ENCODE results near the gene SHC2. TPM values are rescaled to one million over a fixed set of nuclear protein-coding genes. Genes with fewer than 3 reads are reported as not detected.
"Not testable (repeated sequence)": the region's sequence is repeated elsewhere in the genome, so short reads cannot be mapped to it uniquely, and the experiment has no call there.

Gene SHC2
- total RNA-seq, 1 experiment from 2014 or later, result 1.1 TPM

DNA sequence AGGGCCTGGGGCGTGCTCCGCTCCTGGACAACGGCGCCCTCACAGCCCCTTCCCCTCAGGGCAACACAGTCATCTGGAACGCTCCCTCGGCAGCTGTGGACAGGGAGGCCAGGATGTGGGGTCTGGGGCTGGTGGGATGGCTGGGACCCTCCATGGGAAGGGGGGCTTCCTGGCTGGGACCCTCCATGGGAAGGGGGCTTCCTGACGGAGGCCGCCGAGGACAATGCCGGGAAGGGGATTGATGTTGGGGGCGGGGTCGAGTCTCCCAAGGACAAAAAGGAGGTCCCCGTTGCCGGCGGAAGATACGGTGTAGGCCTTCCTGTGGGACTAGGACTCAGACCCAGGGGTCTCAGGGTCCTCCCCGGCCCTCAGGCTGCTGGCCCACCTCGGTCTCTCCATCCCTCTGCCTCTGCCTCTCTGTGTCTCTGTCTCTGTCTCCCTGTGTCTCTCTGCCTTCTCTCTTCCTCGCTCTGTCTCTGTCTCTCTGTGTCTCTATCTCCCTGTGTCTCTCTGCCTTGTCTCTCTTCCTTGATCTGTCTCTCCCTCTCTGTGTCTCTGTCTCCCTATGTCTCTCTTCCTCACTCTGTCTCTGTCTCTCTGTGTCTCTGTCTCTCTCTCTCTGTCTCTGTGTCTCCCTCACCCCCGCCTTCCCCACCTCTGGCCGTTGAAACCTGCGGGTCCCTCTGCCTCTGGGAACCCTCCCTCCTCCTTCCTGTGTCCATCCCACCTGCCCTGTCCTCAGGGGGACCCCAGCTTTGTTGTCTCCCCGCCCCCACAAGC is 32.7 kb upstream of the SHC2 start:
- no peak for DNase-seq (ENCODE audit: extremely low read depth, low read depth)

DNA sequence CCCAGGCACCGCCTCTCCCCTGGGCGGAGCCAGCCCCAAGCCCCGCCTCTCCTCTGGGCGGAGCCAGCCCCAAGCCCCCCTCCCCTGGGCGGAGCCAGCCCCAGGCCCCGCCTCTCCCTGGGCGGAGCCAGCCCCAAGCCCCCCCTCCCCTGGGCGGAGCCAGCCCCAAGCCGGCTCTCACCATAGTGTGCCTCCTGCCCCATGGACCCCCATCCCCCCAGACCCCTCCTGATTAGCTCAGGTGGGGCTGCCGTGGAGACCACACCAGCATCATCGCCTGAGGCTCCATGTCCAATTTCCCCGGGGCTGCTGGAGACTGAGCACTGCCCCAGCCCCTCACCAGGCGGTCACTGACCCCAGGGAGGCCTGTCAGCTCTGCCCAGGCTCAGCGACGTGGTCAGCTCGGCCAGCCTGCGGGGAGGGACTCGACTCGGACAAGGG is 31.3 kb upstream of the SHC2 start:
- no peak for DNase-seq (ENCODE audit: extremely low read depth, low read depth)

DNA sequence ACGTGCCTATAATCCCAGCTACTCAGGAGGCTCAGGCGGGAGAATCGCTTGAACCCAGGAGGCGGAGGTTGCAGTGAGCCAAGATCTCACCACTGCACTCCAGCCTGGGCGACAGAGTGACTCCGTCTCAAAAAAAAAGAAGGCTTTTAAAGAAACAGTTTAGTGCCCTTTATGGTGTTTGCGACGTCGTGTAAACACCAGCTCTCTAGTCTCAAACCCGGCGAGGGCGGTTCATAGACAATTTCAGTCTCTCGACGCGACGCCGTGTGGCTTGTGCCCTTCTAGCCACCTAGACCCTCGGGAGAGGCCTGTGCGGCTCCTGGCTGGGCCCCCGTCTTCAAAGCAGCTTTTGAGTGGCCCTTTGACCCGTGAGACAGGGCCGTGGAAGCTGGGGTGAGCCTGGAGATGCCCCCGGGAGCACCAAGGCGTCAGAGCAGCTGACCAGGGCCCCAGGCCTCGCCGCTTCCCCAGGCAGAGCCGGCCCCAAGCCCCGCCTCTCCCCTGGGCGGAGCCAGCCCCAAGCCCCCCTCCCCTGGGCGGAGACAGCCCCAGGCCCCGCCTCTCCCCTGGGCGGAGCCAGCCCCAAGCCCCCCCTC is 30.4 kb upstream of the SHC2 start:
- DNase-seq (ENCODE audit: extremely low read depth, low read depth), result no peak

DNA sequence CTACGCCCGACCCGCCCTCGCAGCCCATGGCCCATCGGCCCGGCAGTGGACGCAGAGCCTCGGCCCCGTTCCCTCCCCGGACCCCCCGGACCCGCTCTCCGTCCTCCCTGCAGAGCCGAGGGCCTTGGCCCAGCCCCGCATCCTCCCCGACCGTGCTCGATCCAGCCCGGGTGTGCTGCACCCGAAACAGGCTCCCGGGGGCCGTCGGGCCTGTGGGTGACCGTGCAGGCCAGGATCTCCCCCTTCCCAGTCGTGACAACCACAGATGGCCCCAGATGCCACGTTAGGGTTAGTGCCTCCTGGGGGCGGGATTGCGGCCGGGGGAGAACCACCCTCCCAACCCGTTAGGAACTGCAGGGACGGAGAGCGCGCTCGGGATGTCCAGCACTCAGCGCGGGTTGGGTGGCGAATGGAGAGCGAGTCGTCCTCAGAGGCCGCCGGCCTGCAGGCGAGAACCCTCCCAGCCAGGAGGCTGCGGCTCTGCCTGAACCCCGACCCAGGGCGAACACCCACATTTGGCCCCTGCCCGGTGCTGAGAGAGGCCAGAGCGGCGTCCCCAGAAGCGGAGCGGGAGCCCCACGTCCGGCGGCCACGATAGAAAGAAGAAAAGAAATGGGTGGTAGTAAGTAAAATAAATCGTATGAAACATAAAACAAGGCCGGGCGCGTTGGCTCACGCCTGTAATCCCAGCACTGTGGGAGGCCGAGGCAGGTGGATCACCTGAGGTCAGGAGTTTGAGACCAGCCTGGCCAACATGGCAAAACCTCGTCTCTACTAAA is 28.8 kb upstream of the SHC2 start:
- DNase-seq (ENCODE audit: extremely low read depth, low read depth), result no peak

DNA sequence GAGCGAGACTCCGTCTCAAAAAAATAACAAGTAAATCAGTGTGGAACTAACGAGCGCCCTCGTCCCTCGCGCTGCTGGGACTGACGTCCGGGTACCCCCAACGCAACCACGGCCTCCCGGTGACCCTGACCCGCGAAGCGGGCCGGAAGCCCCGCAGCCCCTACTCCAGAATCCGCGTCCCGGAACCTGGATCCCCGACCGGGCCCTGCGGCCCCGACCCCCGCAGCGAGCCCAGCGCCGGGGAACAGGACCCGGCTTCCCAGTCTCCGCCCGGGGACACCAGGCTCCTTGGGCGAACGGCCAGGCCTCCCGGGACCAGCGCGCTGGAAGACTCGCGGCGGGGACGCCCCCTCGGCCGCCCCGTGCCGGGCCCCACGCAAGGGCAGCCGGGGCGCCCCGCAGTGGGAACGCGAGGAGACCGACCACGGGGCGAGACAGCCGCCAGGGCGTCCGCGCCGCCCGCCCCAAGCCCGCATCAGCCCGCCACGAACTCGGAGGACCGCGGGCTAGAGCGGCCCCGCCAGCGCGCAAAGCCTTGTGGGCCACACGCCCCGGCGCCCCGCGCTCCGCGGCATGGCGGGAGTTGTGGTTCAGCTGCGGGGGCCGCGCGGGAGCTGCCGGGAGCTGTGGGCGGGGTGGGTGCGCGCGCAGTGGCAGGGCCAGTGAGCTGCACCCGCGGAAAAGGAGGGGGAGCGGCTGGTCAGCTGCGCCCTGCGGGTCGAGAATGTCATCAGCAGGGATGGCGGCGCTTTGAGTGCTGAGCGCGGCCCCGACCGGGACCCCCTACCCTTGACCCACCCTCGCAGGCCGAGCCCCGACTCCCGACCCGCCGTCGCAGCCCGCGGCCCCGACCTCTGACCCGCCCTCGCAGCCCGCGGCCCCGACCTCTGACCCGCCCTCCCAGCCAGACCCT is 27.9 kb upstream of the SHC2 start:
- DNase-seq (ENCODE audit: extremely low read depth, low read depth), result peak; percentile 84

DNA sequence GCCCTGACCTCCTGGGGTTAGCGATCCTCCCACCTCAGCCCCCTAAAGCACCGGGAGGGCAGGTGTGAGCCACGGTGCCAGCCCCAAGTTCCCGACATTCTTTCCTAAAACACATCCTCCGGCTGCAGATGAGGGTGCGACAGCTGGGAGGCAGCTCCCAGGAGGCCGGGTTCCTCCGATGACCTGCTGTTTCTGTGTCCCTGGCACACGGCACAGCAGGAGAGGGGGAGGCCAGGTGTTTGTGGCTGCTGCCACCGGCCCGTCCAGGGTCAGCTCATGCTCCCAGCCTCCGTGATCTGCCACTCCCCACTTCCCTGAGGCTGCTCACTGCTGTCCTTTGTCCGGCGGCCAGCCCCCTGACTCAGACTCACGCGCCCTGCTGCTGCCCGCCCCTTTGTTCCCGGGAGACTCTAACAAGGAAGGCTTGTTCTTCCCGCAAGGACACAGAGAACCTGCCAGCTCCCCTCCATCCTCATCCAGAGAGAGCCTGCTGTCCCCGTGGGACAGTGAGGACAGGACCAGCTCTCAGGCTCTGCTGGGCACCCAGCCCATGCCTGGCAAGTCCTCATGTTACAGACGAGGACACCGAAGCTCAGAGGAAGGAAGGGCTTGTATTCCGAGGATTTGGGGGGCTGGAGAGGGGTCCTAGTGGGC is 24.9 kb upstream of the SHC2 start:
- DNase-seq (ENCODE audit: extremely low read depth, low read depth), result peak; percentile 33

DNA sequence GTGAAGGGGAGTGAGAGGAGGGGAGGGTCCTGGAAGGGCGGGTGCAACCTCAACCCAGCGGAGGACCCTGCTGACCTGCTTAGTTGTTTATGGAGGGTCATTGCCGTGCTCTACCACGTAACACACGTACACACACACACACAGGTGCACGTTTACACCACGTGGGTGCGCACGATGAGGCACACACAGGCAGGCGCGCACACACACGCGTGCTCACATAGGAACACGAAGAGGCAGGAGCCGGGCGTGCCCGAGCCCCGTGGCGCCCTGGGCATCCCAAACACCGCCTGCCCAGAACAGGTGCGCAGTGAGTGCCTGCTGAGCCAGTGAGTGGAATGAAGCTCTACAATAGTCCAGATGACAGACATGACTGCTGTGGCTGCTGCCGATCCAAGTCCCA is 24.2 kb upstream of the SHC2 start:
- DNase-seq (ENCODE audit: extremely low read depth, low read depth), result no peak

DNA sequence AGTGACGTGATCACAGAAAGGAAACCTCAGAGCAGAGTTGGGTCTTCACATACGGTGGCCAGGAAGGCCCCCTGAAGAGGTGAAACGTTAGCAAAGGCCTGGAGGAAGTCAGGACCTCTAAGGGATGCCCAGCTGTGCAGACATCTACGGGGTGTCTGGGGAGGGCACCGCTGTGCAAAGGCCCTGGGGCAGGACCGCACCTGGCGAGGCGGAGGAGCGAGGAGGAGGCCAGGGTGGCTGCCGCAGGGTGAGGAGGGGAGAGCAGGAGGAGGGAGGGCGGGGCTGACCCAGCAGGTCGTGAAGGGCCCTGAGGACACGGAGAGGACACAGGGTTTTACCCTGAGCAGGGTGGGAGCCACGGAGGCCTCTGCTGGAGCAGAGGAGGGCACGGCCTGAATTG is 23.7 kb upstream of the SHC2 start:
- no peak for DNase-seq (ENCODE audit: extremely low read depth, low read depth)

DNA sequence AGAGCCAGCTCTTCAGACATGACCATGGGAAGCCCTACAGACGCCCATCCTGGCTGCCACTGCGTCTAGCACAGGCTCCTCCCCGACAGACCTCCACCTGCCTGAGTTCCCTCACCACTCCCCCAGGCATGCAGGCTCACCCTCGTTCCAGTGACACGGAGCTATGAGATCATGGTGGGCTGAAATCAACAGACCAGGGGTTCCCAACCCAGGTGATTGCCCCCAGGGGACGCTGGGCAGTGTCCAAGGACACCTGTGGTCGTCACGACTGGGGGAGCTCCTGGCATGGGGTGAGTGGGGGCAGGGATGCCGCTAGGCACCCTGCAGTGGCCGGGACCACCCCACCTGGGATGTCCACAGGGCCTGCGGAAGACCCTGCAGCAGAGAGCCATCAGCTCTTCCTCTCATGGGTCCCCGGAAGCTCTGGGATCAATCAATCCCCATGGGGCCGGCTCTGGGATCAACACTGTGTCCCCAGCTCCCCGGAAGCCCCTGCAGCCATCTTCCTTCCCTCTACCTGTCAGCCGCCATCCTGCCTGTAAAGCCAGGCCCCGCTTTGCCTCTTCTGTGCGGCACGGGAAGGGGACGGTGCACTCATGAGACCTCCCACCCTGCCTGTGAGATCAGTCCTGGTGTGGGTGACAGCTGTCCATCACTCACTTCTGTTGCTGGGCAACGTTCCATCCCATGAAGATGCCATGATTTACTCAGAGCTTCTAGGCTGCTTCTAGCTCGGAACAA is 22.7 kb upstream of the SHC2 start:
- no peak for DNase-seq (ENCODE audit: extremely low read depth, low read depth)

DNA sequence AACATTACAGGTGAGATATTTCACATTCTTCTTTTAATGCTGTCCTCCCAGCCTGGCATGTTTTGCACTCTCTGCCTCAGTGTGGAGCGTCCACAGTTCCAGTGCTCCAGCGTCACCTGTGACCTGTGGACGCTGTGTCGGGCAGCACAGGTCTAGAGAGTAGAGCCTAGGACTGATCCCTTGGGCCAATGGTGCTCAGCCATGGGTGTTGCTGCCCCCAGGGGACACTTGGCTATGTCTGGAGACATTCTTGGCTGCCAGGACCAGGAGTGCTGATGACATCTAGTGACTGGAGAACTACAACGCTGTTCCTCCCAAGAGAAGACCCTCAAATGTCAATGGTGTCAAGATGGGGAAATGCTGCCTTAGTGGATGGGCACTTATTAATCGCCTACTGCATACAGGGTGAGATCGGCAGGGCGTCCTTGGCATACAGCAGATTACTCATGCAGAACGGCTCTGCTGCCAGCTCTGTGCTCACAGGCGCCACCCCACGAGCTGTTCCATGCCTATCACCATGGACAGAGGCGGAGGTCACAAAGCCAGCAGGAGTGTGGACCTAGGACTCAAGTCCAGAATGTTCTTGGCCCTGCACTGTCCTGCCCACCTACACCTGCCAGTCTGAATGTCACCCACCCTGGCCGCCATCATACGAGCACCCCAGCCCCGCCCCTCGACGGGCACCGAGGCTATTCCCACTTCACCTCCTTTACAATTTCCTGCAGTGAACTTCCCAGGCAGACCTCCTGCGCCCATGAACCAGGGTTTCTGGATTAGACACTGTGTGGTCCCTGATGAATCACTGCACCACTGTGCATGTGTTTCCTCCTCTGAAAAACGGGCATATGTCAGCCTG is 21.6 kb upstream of the SHC2 start:
- no peak for DNase-seq (ENCODE audit: extremely low read depth, low read depth)

DNA sequence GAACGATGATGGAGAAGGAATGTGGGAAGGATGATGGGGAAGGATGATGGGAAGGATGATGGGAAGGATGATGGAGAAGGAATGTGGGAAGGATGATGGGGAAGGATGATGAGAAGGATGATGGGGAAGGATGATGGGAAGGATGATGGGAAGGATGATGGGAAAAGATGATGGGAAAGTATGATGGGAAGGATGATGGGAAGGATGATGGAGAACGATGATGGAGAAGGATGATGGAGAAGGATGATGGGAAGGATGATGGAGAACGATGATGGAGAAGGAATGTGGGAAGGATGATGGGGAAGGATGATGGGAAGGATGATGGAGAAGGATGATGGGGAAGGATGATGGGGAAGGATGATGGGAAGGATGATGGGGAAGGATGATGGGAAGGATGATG is 20.3 kb upstream of the SHC2 start:
- not testable (repeated sequence) for DNase-seq (ENCODE audit: extremely low read depth, low read depth)

DNA sequence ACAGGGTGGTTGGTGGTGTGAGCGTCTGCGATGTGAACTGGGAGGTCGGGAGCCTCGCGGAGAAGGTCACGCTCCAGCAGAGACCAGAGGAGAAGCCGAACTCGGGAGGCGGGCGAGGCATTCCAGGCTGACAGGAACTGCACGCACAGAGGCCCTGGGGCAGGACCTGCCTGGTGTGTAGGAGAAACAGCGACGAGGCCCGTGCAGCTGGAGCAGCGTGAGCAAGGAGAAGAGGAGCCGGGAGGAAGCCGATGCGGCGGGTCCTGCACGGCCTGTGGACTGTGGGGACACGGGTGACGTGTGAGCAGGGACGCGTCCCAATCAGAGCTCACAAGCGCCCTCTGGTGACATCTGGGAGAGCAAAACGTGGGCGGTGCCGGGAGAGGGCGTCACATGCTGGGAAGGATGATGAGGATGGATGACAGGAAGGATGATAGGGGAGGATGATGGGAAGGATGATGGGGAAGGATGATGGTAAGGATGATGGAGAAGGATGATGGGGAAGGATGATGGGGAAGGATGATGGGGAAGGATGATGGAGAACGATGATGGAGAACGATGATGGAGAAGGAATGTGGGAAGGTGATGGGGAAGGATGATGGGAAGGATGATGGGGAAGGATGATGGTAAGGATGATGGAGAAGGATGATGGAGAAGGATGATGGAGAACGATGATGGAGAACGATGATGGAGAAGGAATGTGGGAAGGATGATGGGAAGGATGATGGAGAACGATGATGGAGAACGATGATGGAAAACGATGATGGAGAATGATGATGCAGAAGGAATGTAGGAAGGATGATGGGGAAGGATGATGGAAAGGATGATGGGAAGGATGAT is 19.4 kb upstream of the SHC2 start:
- no peak for DNase-seq (ENCODE audit: extremely low read depth, low read depth)

DNA sequence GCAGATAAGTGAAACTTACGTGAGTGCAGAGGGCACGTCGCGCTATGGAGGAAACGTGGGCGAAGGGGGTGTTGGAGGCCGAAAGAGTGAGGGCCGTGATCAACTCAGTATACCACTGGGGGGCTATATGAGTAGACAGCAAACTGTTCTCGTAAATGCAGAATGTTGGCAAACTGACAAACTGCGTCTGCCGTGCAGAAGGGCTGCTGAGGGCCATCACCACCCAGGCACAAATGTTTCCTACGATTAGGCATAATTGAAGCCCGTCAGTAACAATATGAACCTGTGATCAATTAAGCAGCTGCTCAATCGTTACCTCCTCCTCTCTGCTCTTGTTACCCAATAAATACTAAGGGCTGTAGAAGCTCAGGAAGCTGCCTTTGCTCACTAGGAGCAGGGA is 18.1 kb upstream of the SHC2 start:
- no peak for DNase-seq (ENCODE audit: extremely low read depth, low read depth)

DNA sequence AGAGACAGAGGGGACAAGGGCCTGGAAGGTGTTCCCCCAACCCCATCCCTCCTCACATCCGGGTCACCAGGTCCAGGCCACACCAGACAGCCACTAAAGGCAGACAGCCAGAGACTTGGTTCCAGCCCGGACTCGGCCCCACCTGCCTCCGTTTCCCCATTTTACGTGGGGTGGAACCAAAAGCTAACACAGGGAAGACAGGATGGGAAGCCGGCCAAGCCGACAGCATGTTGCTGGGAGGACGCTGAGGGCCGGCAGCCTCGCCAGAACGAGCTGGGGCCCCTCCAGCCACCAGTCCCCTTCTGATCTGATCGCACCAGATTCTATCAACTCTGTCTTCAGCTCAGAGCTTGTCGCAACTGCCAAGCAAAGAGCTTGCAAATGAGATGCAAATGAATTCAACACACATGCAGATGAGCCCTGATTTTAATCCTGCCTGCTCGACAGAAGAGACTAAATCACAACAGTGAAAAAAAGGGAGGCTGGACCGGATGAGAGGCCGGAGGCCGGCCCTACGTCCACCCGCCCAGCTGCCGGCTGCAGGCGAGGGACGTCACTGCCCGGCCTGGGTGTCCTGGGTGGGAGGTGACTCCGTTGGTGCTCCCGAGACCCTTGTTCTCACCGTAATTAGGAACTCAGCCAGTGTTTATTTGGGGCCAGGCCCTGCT is 17.5 kb upstream of the SHC2 start:
- DNase-seq (ENCODE audit: extremely low read depth, low read depth), result no peak

DNA sequence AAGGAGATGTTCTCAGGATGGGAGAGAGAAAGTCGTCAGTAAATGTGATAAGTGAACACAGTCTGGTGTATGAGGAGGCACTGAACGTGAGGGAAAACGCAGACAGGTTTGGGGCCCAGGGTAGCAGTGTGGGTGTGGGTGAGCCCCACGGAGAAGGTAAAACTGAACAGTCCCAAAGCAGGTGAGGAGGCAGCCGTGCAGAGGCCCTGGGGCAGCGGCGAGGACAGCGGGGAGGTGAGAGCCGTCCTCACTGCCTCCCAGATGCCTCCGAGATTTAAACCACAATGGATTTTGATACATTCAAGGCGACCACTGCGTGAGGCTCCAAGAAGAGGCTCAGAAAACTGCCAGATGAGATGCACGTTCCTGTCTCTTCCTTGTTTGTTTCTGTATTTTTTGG is 14.5 kb upstream of the SHC2 start:
- no peak for DNase-seq (ENCODE audit: extremely low read depth, low read depth)

DNA sequence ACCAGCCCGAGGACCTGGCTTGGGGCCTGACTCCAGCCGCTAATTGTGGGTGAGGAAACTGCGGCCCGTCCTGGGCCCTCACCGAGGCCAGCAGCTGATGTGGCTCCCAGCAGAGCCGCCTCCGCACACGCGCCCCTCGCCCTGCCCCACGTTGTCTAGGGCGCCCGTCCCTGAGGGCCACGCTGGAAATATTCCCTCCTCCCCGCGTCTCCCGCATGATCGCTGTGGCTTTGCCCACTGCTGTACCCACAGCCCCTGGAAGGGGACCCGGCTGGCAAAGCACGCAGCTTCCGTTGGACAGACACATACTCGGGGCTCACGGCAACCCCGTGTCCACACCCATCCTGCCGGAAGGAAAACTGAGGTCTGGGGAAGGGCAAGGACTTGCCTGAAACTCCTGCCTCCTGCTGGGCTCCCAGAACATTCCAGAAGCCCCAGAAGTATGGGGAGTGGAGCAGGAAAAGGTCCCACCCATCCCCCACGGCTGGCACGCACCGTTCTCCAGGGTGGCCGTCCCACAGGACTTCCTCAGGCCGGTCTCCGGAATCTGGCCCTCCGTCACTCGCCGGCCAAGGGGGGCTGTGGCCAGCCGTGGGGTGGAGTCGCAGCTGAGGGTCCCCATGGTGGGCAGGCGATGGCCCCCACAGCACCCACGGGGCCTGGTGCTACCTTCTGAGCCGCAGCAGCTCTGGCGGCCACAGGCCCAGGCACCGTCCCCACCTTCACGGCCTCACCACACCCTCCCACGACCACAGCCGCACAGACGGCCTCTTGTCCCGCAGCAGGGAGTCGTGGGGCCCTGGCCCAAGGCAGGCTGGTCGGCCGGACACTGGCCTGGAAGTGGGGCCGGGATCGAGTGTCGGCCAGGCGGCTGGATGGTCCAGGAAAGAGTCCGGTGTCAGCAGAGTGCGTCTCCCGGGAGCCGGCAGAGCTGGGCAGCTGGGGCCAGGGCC is 13.6 kb upstream of the SHC2 start:
- no peak for DNase-seq (ENCODE audit: extremely low read depth, low read depth)
